ENCODE measurements around the gene PALM.
"Not testable (repeated sequence)": the region's sequence is repeated elsewhere in the genome, so short reads cannot be mapped to it uniquely, and the experiment has no call there.

Gene PALM, protein sequence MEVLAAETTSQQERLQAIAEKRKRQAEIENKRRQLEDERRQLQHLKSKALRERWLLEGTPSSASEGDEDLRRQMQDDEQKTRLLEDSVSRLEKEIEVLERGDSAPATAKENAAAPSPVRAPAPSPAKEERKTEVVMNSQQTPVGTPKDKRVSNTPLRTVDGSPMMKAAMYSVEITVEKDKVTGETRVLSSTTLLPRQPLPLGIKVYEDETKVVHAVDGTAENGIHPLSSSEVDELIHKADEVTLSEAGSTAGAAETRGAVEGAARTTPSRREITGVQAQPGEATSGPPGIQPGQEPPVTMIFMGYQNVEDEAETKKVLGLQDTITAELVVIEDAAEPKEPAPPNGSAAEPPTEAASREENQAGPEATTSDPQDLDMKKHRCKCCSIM

DNA sequence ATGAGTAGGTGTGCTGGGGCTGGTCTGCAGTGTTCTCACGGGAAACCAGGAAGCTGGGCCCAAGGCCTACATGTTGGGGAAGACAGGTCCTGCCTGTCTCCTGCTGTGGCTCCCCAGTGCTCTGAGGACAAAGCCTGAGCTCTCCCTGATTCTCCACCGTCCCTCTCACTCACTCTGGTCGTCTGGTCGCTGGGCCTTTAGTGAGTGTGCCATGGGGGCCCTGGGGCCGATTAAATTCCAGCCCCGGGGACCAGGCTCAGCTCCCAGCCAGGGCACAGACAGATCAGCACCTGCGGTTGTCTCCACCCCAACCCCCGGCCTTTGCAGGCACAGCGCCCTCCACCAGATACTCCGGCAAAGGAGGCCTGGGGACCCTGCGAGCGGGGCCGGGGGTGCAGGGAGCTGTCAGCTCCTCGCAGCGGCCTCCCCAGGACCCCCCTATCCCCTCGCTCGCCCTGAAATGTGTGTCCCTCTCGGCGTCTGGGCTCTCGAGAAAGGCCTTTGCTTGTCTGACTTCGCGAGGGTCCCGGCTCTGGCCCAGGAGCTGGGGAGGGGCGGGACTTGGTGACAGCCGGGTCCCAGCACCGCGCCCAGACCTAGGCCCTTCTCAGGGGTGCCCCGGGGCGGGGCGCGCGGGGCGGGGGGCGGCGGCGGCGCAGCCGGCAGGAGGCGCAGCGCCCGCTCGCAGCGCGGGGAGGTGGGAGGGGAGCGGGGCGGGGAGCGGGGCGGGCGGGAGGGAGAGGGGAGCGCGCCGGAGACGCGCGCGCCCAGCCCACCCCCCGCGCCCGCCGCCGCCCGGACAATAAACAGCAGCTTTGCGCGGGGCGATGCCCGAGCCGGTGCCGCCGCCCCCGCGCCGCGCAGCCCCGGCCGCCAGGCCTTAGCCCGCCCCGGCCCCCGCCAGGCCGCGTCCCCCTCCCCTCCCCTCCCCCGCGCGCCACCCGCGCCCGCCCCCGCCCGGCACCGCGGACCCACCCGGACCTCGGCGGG lies at the start of gene PALM:
Gene PALM (plus strand): TSS at position 782 of the 990 bp plus-strand sequence. CDS start 212 bp downstream, outside the sequence.
- no peak for DNase-seq

DNA sequence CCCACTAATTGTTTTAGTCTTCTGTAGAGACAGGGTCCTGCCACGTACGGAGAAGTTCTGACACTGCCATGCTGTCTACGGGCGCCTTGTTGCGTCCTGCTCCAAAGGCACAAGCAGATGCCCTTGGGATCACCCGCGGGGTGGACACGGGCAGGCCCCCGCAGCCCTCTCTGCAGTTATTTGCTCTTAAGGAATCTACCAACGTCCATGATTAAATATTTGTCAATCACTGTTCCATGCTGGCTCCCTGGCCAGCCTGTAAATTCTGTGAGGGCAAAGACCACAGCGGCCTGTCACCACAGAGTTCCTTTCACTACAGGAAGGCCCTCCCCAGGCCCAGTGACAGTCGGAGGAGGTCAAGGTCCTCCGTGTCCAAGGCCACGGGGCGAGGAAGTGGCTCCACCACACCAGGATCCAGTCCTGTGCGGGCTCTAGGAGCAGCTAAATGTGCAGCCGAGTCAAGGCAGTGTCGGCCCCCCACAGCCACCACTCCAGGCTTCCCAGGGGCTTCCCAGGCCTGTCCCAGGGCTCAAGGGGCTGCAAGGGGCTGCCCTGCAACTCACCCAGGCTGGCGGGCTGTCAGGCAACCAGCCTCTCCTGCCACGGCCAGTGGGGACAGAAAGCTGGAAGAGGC lies 47.8 kb upstream of the PALM start:
- no peak for DNase-seq

DNA sequence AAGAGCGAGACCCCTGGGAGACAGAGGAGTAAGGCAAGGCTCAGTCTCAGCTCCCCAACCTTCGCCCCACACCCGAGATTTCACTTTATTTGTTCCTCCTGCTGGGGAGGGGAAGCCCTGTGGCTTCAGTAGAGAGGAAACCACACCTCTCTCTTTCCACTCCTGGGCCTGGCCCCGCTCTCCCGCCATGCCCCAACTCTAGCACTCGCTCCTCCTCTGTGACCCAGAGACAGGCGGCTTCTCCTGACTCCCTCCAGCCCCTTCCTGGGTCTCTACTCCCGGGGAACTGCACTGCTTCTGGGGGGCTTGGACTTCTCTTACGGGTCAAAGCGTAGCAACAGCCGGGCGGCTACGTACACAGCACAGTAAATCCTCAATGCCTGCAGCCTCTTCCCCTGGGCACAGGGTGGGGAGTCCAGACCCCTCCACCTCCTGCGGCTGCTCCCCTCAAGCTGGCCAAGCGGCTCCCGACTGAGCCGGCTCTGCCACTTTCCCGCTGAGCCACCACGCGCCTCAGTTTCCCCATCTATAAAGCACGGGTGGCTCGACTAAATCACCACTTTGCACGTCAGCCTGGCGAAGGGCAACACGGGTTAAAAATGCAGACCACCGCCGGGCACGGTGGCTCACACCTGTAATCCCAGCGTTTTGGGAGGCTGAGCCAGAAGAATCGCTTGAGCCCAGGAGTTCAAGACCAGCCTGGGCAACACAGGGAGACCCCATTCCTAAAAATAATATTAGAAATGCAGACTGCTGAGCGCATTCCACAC lies 47.1 kb upstream of the PALM start:
- peak; percentile 51 for DNase-seq

DNA sequence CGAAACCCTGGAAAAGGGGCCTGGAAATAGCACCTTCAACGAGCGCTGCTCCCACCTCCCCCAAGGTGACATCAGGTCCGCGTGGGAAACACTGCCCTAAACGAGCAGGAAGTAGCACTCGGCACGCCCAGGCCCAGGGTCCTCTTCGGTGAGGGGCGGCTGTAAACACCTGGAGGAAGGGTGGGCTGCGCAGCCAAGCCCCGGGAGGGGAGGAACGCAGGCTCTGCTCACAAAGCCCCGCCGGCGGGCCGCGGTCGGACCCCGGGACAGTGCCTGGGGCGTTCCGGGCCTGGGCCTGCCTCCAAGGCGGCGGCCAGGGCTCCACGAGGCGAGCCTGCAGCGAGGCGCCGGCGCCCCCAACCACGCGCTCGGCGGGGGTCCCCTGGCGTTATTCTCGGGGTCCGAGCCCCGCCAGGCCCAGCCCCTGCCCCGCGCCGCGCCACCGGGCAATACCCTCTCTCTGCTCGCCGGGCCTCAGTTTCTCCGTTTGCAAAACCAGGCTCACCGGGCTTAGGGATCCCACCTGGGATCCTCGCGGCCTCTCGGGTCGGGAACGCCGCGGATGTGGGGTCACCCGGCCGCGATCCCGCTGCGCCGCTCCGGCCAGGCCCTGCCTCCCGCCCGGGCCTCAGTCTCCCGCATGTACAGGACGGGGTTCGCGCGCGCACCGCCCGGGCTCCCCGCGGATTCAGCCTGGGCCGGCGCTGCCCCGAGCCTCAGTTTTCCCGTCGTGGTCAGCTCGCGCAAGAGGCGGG lies 46.4 kb upstream of the PALM start:
- peak; percentile 78 for DNase-seq

DNA sequence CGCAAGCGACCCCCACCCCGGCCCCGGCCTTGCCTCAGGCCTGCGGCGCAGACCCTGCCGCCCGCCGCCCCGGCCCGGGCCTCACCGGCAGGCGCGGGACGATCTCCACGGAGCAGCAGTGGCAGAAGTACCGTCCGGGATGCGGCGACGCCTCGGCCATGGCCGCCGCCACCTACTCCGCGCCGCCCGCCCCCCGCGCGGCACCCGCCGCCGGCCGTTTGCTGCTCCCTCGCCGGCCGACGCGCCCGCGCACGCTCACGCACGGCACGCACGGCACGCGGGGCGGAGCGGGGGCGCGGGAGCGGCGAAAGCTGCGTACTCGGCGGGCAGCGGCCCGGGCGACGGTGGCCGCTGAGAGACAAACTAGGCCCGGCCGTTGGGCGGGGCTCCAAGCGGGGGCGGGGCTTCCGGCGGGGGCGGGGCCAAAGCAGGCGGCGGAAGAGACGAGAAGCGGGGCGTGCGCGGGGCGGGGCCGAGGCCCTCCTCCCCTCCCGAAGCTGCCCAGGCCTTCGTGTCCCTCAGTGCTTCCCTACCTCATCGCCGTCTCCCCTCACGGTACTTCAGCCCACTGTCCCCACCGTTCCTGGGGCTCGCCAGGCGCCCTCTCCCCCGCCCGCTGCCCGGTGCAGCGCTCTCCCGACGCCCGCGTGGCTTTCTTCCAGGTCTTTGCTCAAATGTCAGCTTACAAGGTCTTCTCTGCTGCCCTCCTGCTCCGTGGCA lies 45.6 kb upstream of the PALM start, which contains the start of gene RNF126:
Gene RNF126 (minus strand): TSS at position 253 of the 720 bp plus-strand sequence. CDS start 93 bp downstream, at position 160.
- DNase-seq = peak; percentile 91

DNA sequence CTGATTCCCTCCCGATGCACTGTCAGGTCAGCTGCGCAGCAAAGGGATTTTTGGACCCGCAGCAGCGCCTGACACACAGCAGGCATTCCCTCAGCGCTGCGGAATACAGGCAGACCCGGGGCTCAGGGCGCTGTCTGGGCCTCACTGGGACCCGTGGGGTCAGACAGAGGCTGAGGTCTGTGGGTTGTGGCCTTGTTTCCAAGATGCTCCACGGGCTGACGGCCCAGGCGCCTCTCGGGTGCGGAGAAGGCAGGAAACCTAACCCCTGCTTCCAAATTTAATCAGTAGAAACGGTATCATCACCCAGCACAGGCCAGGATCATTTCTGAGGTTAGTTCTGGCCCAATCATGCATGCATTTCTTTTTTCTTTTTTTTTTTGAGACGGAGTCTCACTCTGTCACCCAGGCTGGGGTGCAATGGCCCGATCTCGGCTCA lies 45.0 kb upstream of the PALM start:
- no peak for DNase-seq

DNA sequence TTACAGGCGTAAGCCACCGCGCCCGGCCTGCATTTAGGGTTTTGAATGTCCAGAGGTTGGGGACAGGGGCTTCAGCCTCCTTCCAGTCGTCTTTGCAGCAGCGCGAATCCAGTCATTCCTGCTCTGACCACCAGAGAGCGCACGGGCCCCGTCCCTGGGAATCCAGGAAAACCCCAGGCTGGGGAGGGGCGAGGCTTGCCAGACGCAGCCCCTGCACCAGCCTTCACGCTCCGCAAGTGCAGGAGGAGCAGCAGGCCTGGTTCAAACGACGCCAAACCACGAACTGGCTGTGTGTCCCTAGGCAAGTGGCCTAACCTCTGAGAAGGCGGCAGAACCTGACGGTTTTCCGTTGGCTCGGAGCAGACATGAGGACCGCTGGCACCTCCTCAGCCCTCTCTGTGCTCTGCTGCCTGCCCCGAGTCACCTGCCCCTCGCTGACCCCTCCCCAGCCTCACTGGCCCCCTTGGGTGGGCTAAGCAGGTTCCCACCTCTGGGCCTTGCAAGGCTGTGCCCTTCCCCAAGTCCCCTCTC lies 43.8 kb upstream of the PALM start:
- peak; percentile 72 for DNase-seq

DNA sequence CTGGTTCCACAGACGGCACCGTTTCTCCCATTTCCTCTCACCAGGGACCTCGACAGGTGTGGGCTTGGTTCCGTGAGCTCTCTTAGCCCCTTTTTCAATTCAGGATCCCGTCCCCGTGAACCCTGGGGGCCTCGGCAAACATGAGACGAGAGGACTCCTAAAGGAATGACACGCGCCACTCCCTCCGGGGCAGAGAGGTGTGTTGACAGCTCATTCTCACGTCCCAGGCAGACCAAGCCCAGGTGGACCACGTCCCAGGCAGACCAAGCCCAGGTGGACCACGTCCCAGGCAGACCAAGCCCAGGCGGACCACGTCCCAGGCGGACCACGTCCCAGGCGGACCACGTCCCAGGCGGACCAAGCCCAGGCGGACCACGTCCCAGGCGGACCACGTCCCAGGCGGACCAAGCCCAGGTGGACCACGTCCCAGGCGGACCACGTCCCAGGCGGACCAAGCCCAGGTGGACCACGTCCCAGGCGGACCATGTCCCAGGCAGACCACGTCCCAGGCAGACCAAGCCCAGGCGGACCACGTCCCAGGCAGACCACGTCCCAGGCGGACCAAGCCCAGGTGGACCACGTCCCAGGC lies 41.7 kb upstream of the PALM start:
- DNase-seq = not testable (repeated sequence)

DNA sequence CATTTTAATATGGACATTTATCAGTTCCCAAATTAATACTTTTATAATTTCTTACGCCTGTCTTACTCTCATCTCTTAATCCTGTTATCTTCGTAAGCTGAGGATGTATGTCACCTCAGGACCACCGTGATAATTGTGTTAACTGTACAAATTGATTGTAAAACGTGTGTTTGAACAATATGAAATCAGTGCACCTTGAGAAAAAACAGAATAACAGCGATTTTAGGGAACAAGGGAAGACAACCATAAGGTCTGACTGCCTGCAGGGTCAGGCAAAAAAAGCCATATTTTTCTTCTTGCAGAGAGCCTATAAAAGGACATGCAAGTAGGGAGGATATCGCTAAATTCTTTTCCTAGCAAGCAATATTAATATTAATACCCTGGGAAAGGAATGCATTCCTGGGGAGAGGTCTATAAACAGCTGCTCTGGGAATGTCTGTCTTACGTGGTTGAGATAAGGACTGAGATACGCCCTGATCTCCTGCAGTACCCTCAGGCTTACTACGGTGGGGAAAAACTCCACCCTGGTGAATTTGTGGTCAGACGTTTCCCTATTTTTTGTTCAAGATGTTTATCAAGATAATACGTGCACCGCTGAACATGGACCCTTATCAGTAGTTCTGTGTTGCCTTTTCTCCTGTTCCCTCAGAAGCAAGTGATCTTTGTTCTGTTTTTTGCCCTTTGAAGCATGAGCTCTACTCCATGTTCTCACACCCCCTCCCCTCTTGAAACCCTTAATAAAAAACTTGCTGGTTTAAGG lies 39.9 kb upstream of the PALM start:
- DNase-seq = not testable (repeated sequence)

DNA sequence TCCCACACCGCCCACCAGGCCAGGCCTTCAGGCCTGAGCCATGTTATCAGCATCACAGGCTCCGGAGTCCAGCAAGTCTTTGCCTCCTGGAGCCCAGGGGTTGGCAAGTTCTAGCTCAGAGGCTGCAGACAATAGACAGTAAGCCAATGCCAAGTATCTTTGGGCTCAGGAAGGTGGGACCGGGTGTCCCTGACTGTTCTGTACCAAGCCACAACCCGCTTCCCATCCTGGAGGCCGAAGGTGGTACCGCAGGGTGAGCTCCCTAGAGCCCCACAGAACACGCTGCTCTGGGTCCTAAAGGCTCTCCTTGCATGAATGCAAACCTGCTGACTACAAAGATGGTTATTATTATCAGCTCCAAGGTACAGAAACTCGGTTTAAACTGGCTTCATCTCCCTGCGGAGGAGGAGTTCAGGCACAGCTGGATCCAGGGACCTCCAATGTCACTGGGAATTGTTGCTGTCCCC lies 38.1 kb upstream of the PALM start:
- no peak for DNase-seq

DNA sequence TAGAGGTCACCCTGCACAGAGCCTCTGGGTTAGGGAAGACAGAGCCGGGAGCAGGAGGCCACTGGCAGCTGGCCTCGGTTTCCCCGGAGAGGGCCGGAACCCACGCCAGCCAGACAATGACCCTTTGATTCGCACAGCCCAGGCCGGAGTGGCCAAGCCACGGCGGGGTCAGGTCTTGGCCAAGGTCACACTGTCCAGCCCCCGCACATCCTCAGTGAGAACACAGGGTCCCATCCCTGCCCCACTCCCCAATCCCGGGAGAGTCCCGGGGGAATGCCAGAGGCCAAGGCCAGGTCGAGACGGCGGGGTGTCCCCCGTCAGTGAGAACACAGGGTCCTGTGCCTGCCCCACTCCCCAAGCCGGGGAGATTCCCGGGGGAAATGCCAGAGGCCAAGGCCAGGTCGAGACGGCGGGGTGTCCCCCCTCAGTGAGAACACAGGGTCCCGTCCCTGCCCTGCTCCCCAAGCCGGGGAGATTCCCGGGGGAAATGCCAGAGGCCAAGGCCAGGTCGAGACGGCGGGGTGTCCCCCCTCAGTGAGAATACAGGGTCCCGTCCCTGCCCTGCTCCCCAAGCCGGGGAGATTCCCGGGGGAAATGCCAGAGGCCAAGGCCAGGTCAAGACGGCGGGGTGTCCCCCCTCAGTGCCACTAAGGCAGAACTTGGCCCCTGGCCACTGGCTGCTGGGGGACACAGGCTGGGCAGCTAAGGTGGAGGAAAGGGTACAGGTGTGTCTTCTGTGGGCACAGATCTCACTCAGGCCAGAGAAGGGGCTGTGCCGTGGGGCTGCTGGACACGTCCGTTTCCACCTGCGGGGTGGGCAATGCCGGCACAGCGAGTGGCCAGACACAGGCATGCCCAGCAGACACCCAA lies 34.2 kb upstream of the PALM start:
- DNase-seq = no peak

DNA sequence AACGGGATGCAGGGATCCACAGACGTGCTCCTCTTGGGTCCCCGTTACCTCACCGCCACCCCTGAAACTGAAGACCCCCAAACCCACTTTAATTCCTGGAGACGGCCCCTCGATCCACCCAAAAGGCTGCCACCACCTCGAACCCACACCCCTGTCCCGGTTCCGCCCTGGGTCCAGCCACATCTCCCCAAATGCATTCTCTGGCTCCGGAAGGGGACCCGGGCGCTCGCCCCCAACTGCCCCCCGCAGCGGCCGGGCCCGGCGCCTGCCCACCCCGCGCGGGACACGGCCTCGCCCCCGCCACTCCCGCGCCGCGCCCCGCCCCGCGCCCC lies 32.8 kb upstream of the PALM start:
- no peak for DNase-seq

DNA sequence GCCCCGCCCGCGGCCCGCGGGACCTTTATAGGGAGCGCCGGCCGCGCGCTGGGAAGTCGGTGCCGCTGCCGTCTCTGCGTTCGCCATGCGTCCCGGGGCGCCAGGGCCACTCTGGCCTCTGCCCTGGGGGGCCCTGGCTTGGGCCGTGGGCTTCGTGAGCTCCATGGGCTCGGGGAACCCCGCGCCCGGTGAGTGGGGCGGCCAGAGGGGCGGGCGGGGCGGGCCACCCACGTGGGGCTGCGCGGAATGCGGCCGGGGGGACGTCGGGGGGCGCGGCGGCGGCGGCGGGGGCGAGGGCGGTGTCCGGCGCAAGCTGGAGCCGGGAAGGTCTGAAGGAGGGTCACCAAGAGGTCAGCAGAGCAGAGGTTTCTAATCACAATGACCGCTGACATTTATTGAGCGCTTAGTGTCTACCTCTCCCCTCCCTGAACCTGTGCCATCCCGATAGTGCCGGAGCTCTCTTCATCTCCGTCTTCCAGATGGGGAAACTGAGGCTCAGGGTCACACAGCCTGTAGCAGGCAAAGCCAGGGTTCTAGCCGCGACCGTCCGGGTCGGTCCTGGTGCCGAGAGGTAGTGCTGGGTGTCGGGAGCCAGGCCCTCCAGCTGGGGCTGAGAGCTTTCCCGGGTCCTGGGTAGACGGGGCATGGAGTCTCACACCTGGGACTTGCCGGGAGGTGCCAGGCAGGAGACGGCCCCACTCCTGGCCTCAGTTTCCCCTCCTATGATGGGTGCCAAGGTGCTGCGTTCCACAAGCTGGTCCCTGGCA lies 32.2 kb upstream of the PALM start, which contains the start of gene FSTL3:
Gene FSTL3 (plus strand): TSS at position 54 of the 767 bp plus-strand sequence. CDS start 32 bp downstream, at position 86.
- DNase-seq = no peak

DNA sequence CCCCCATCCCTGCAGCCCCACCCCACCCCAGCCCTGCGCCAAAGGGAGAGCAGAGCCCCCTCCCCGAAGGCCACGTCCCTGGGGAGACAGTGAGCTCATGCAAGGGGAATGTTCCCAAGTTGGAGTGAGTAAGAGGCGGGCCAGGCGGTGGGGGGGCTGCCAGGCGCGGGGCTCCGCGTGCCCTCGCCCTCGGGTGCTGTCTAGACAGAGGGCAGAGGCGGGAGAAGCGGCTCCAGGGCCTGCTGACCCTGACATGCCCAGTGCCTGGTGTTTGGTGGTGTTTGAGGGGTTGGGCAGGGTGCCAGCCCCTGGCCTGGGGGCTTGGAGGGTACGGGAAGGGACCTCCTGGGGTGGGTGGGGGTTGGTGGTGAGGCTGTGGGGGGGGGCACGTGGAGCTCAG lies 31.5 kb upstream of the PALM start:
- DNase-seq = no peak

DNA sequence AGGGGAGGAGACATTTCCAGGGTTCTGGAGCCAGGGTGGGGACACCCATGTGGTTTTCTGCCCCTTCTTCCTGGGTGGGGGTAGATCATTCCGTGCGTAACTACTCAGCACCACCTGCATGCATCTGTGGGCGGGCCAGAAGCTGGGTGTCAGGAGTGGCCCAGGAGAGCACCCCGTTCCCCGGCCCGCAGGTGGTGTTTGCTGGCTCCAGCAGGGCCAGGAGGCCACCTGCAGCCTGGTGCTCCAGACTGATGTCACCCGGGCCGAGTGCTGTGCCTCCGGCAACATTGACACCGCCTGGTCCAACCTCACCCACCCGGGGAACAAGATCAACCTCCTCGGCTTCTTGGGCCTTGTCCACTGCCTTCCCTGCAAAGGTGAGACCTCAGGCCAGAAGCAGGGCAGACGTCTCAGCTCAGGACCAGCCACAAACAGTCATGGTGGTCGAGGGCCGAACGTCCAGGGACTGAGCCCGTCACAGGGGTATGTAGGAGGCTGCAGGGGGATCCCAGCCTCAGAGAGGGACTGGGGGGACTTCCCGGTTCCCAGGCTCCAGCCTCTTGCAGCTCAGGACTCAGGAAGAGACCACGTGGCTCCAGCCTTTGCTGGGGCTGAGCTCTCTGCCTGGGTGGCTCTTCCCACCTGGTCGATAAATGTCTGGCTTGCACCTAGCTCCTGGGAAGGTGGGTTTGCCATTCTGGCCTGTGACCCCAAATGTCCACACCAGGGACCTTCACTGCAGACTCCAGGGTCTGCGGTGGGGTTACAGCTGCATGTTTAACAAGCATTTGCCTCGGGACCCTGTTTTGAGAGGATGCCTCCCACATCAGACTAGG lies 30.9 kb upstream of the PALM start:
- DNase-seq = no peak

DNA sequence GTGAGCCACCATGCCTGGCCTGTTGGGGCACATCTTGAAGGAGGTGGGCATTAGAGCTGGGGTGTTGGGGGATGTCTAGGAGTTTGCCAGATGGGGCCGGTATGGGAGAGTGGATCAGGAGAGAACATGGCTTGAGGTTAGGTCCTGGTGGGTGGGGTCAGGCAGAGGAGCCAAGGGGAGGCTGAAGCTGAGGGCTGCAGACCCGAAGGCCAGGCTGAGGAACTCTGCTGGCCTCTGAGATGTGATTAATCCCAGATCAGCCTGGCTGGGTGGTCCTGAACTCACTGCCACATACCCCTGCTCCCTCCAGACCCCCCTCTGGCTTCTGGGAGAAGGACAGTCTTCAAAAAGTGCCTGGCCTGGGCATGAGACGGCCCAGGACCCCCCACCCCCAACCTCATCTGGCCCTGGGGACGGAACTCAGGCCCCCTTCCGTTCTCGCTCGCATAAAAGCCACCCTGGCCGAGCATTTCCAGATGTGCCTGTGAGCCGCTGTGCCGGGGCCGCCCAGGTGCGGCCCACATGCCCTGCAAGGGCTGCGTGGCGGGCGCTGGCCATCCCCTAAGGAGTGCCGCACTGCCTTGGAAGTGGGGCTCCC lies 29.8 kb upstream of the PALM start:
- DNase-seq = no peak

Measured in stimulated activated naive CD4-positive, alpha-beta T cell treated with Interleukin-2 at 50 U/mL for 16 hours (primary cell).